Keratinocyte (primary cell): Measurements from ENCODE around the gene ARMC2.

Source experiments
- CTCF ChIP-seq, 3 experiments: IDR thresholded peaks in 1 of 3; conservative IDR thresholded peaks in 1 of 3; optimal IDR thresholded peaks in 1 of 3; 2 replicates in 2 of 3; 3 replicates in 1 of 3; pipeline versions ENCODE3 to v1.5.1; 2011; ENCODE audit warnings: low read length in 3 of 3, mild to moderate bottlenecking in 3 of 3, moderate library complexity in 2 of 3, control low read depth in 1 of 3, inconsistent platforms in 1 of 3; ENCODE audit not compliant: insufficient read depth in 2 of 3; ENCODE audit errors: extremely low read depth in 1 of 3
- EZH2 ChIP-seq: IDR thresholded peaks from one replicate; pipeline ENCODE4 v1.6.1; 2012; ENCODE audit warnings: inconsistent platforms, mild to moderate bottlenecking, low read length, moderate library complexity

GRCh38 chr6:109008054-109008453, 159.8 kb downstream of the ARMC2 start:
- TF ChIP-seq CTCF (optimal IDR thresholded peaks at IDR 0.05 in 1 of 3, IDR thresholded peaks at IDR 0.05 in 1 of 3, conservative IDR thresholded peaks at IDR 0.05 in 1 of 3; ENCODE audit: extremely low read depth in 1 of 3, insufficient read depth in 2 of 3, low read length in 3 of 3) (no peak), EZH2 (no peak)
